HepG2 (cell line): ENCODE results near the gene STAT6. TPM values are rescaled to one million over a fixed set of nuclear protein-coding genes. Genes with fewer than 3 reads are reported as not detected.
A peak's percentile ranks its signal among the peaks of the same experiment; 100 is the strongest.

ENCODE experiments used
- ATAC-seq: fragments of 200-7000 bp; cut with Tn5 transposase; 3 replicates; pipeline ENCODE4 v1.9.1; 2020; ENCODE audit warnings: mild to moderate bottlenecking, moderate library complexity
- Bru-seq: library from RNA; stranded (reverse); fragments of 400-500 nt; gene quantifications from one replicate; lab custom pipeline; 2021; lab: Mats Ljungman, UMichigan
- BruChase-seq, 2 experiments: library from RNA; stranded (reverse); fragments of 400-500 nt; gene quantifications; one replicate each; lab custom pipeline; 2021; lab: Mats Ljungman, UMichigan
- BruUV-seq: library from RNA; stranded (reverse); fragments of 400-500 nt; replicated peaks from 2 replicates; lab custom pipeline; 2021; lab: Mats Ljungman, UMichigan
- CTCF ChIA-PET: fragments of 300-600 bp; formaldehyde crosslinking; extraction: SDS; loops from one replicate; lab custom pipeline; 2021; ENCODE audit warnings: low total read pairs, inconsistent platforms, low intra/inter-chr PET ratio; lab: Yijun Ruan, JAX
- POLR2A ChIA-PET: fragments of 350-600 bp; sonication (Branson Sonifier 250); formaldehyde crosslinking; loops from one replicate; lab custom pipeline; 2020; ENCODE audit warnings: antibody characterized with exemption, inconsistent platforms; lab: Yijun Ruan, JAX
- DNase-seq: peaks from one replicate; pipeline ENCODE4 v3.0.0-alpha.2; 2015; ENCODE audit warnings: low spot score
- FAIRE-seq: peaks from 3 replicates; lab custom pipeline; 2011; peaks lifted over from hg19 to GRCh38; lab: Jason Lieb, UNC
- H2AFZ ChIP-seq: one replicate; pipeline ENCODE4 v1.6.1; 2011; ENCODE audit warnings: low read length, inconsistent platforms
- H3K27ac ChIP-seq: fragments of 300-600 bp; 3 replicates; pipeline ENCODE4 v1.8.0; 2011; ENCODE audit warnings: mixed run types, mild to moderate bottlenecking, mixed read lengths, low read length, inconsistent platforms; ENCODE audit not compliant: insufficient read depth; ENCODE audit errors: extremely low read length
- H3K27me3 ChIP-seq, 2 experiments: fragments of 200-600 bp in 1 of 2; 2 replicates in 1 of 2; 3 replicates in 1 of 2; pipeline versions ENCODE4 v1.6.0 to v1.8.0; 2011; ENCODE audit warnings: low read length in 2 of 2, mild to moderate bottlenecking in 2 of 2, moderate library complexity in 2 of 2, inconsistent platforms in 1 of 2; ENCODE audit not compliant: insufficient read depth in 2 of 2, control insufficient read depth in 1 of 2
- H3K36me3 ChIP-seq, 2 experiments: fragments of 200-600 bp in 1 of 2; replicated peaks in 1 of 2; 2 replicates in 1 of 2; 3 replicates in 1 of 2; pipeline versions ENCODE4 v1.5.1 to v1.8.0; 2011; ENCODE audit warnings: low read length in 2 of 2, inconsistent platforms in 1 of 2; ENCODE audit not compliant: insufficient read depth in 2 of 2, control insufficient read depth in 1 of 2
- H3K4me1 ChIP-seq: 2 replicates; pipeline ENCODE4 v1.5.1; 2012; ENCODE audit warnings: low read length, inconsistent platforms; ENCODE audit not compliant: insufficient read depth
- H3K4me2 ChIP-seq: 2 replicates; pipeline ENCODE4 v1.6.0; 2011; ENCODE audit warnings: low read depth, low read length, inconsistent platforms
- H3K4me3 ChIP-seq, 3 experiments: fragments of 200-600 bp in 1 of 3; sonication (generic), shearing (Covaris generic) in 1 of 3; replicated peaks in 1 of 3; 2 replicates each; pipeline ENCODE4 v1.5.1; 2011 to 2016; ENCODE audit warnings: low read length in 3 of 3, inconsistent platforms in 2 of 3, low read depth in 2 of 3, mild to moderate bottlenecking in 2 of 3, control low read depth in 1 of 3, mixed read lengths in 1 of 3; ENCODE audit not compliant: insufficient read depth in 1 of 3
- H3K79me2 ChIP-seq: one replicate; pipeline ENCODE4 v1.6.1; 2011; ENCODE audit warnings: low read length, inconsistent platforms; ENCODE audit not compliant: insufficient read depth
- H3K9ac ChIP-seq: 2 replicates; pipeline ENCODE4 v1.6.0; 2011; ENCODE audit warnings: mild to moderate bottlenecking, low read depth, low read length, inconsistent platforms; ENCODE audit not compliant: insufficient read depth
- H3K9me3 ChIP-seq: 2 replicates; pipeline ENCODE4 v1.5.1; 2012; ENCODE audit warnings: mild to moderate bottlenecking, low read length
- H4K20me1 ChIP-seq: 2 replicates; pipeline ENCODE4 v1.6.0; 2011; ENCODE audit warnings: inconsistent platforms, mild to moderate bottlenecking, low read length, moderate library complexity; ENCODE audit not compliant: insufficient read depth
- BATF2 ChIP-seq: sonication (generic); formaldehyde crosslinking; IDR thresholded peaks from 2 replicates; pipeline ENCODE4 v1.8.0; 2022; ENCODE audit warnings: mild to moderate bottlenecking, missing genetic modification reagents, moderate library complexity
- DNMT1 ChIP-seq: sonication (generic); formaldehyde crosslinking; IDR thresholded peaks from 2 replicates; pipeline ENCODE4 v1.5.1; 2020; ENCODE audit warnings: mild to moderate bottlenecking, missing genetic modification reagents
- ELF3 ChIP-seq: IDR thresholded peaks from 2 replicates; pipeline ENCODE4 v1.6.1; 2016; ENCODE audit warnings: missing genetic modification reagents, missing compliant biosample characterization
- FOXC1 ChIP-seq: sonication (generic); formaldehyde crosslinking; IDR thresholded peaks from 2 replicates; pipeline ENCODE4 v1.8.0; 2022; ENCODE audit warnings: mild to moderate bottlenecking, missing genetic modification reagents, borderline replicate concordance
- HOXA3 ChIP-seq: sonication (generic); formaldehyde crosslinking; IDR thresholded peaks from 2 replicates; pipeline ENCODE4 v1.5.0; 2020; ENCODE audit warnings: missing genetic modification reagents
- IRF9 ChIP-seq: sonication (generic); formaldehyde crosslinking; IDR thresholded peaks from 2 replicates; pipeline ENCODE4 v1.8.0; 2022; ENCODE audit warnings: missing genetic modification reagents, mild to moderate bottlenecking, borderline replicate concordance
- NFKB2 ChIP-seq: sonication (generic); formaldehyde crosslinking; IDR thresholded peaks from 2 replicates; pipeline ENCODE4 v1.4.0; 2020; ENCODE audit warnings: missing genetic modification reagents, borderline replicate concordance
- NRL ChIP-seq: sonication (generic); formaldehyde crosslinking; IDR thresholded peaks from 2 replicates; pipeline ENCODE4 v1.5.0; 2020; ENCODE audit warnings: missing genetic modification reagents, mild to moderate bottlenecking, moderate library complexity, borderline replicate concordance
- ZBTB8A ChIP-seq: sonication (generic); formaldehyde crosslinking; IDR thresholded peaks from 2 replicates; pipeline ENCODE4 v1.4.0; 2020; ENCODE audit warnings: mild to moderate bottlenecking, low read depth, missing genetic modification reagents, borderline replicate concordance
- ZKSCAN8 ChIP-seq: IDR thresholded peaks from 2 replicates; pipeline ENCODE4 v1.6.1; 2016; ENCODE audit warnings: borderline replicate concordance, missing genetic modification reagents, missing compliant biosample characterization
- ZNF569 ChIP-seq: sonication (generic); formaldehyde crosslinking; IDR thresholded peaks from 2 replicates; pipeline ENCODE4 v1.5.0; 2020; ENCODE audit warnings: mild to moderate bottlenecking, missing genetic modification reagents, moderate library complexity, borderline replicate concordance
- WGBS: methylation state at CpG from one replicate; pipeline ENCODE4 v1.1.6; 2017; ENCODE audit warnings: low lambda C conversion rate; 5-methylcytosine and 5-hydroxymethylcytosine counted together
- in situ Hi-C: cut with HindIII; loops from 2 replicates; pipeline ENCODE4 v1.10.0; 2017; ENCODE audit warnings: low pct_unique_long_range_greater_than_20kb; ENCODE audit not compliant: extremely low pct_ligation_motif_present
- intact Hi-C: fragments of 100-400 bp; cut with micrococcal nuclease; formaldehyde crosslinking; loops from one replicate; pipeline ENCODE4 v1.10.0; 2022; ENCODE audit not compliant: unreplicated experiment
- long read RNA-seq, 2 experiments: library from RNA in 1 of 2; library from polyadenylated mRNA in 1 of 2; stranded (forward) in 1 of 2; unstranded in 1 of 2; transcript quantifications; one replicate each; pipeline ENCODE4 v2.0.0, GENCODE V29; 2019 to 2022
- polyA minus RNA-seq, 3 experiments: library from RNA; depleted of rRNA, polyadenylated mRNA; stranded (reverse); fragments of >200 nt; gene quantifications; 2 replicates each; pipeline ENCODE4 v1.2.3, GENCODE V29; 2011; ENCODE audit warnings: low replicate concordance in 1 of 3
- polyA plus RNA-seq, 8 experiments: library from polyadenylated mRNA; depleted of rRNA in 3 of 8; stranded (reverse) in 7 of 8; unstranded in 1 of 8; fragments of >200 nt; fragmentation: Illumina TruSeq in 4 of 8; extraction: Trizol in 4 of 8; gene quantifications; 2 replicates each; pipeline versions ENCODE4 v1.2.1 to v1.2.3, GENCODE V29; 2011 to 2016; ENCODE audit warnings: low read depth in 4 of 8, missing spikeins in 1 of 8, mixed read lengths in 1 of 8; ENCODE audit not compliant: insufficient read depth in 1 of 8
- total RNA-seq, 5 experiments: library from RNA; depleted of rRNA; stranded (reverse); fragments of >200 nt; fragmentation: Illumina TruSeq; extraction: Trizol; gene quantifications; 2 replicates each; pipeline ENCODE4 v1.2.3, GENCODE V29; 2016; ENCODE audit warnings: low read depth in 1 of 5

The STAT6 gene
- total RNA-seq (2016; rRNA removed; fragmentation: Illumina TruSeq; extraction: Trizol) (19.4 and 28.0 TPM in 2 replicates), polyA plus RNA-seq (2011; rRNA removed) (62.2 and 68.7 TPM in 2 replicates), polyA minus RNA-seq (2011; rRNA and poly(A)+ RNA removed; ENCODE audit: low replicate concordance) (65.8 and 169 TPM in 2 replicates), Bru-seq, nascent RNA (percentile 63 among the genes with signal in this experiment), BruChase-seq, experiment 1, labeled RNA remaining after a 6-hour chase (percentile 74 among the genes with signal in this experiment), BruChase-seq, experiment 2, labeled RNA remaining after a 2-hour chase (percentile 60 among the genes with signal in this experiment)
- 6.8 and 8.2 TPM in 2 replicates for total RNA-seq (2016; cell fraction: cytosol; rRNA removed; fragmentation: Illumina TruSeq; extraction: Trizol; ENCODE audit: low read depth)
- 16.5 and 28.8 TPM in 2 replicates for total RNA-seq (2016; cell fraction: insoluble cytoplasmic fraction; rRNA removed; fragmentation: Illumina TruSeq; extraction: Trizol)
- total RNA-seq (2016; cell fraction: membrane; rRNA removed; fragmentation: Illumina TruSeq; extraction: Trizol): 12.1 and 12.8 TPM in 2 replicates
- 25.5 and 33.3 TPM in 2 replicates for total RNA-seq (2016; cell fraction: nucleus; rRNA removed; fragmentation: Illumina TruSeq; extraction: Trizol)
- 28.2 and 38.4 TPM in 2 replicates for polyA plus RNA-seq (2011; cell fraction: cytosol; rRNA removed)
- 203 and 258 TPM in 2 replicates for polyA plus RNA-seq (2011; cell fraction: nucleus; rRNA removed)
- 33.9 and 37.3 TPM in 2 replicates for polyA plus RNA-seq (2012)
- 3.4 and 3.9 TPM in 2 replicates for polyA plus RNA-seq (2016; cell fraction: cytosol; fragmentation: Illumina TruSeq; extraction: Trizol; ENCODE audit: low read depth)
- 16.5 and 19.0 TPM in 2 replicates for polyA plus RNA-seq (2016; cell fraction: insoluble cytoplasmic fraction; fragmentation: Illumina TruSeq; extraction: Trizol; ENCODE audit: low read depth)
- polyA plus RNA-seq (2016; cell fraction: membrane; fragmentation: Illumina TruSeq; extraction: Trizol; ENCODE audit: low read depth): 8.0 and 8.1 TPM in 2 replicates
- polyA plus RNA-seq (2016; cell fraction: nucleus; fragmentation: Illumina TruSeq; extraction: Trizol; ENCODE audit: insufficient read depth, low read depth): 87.2 and 88.4 TPM in 2 replicates
- polyA minus RNA-seq (2011; cell fraction: cytosol; rRNA and poly(A)+ RNA removed): 16.4 and 22.5 TPM in 2 replicates
- polyA minus RNA-seq (2011; cell fraction: nucleus; rRNA and poly(A)+ RNA removed): 34.6 and 43.3 TPM in 2 replicates
- long read RNA-seq, experiment 1, full-length matches to known transcripts: 3 of 7 reads
- long read RNA-seq, experiment 1, partial matches to known transcripts: 2 of 7 reads
- long read RNA-seq, experiment 1, other reads (novel, unspliced or antisense): 2 of 7 reads
- long read RNA-seq, experiment 2, full-length matches to known transcripts: 38 of 109 reads
- long read RNA-seq, experiment 2, partial matches to known transcripts: 29 of 109 reads
- long read RNA-seq, experiment 2, other reads (novel, unspliced or antisense): 42 of 109 reads

GRCh38 chr12:57111031-57111734 is at the start of gene STAT6:
STAT6 (minus strand) TSS chr12:57111362; CDS start chr12:57108278, 3,084 bp downstream.
- ChIA-PET CTCF (interaction anchor here (1.3 to 3.3 kb wide), 3 partner anchors 9 to 42 kb away, joined by 3 to 76 read pairs (median 12); no protein-coding TSS in a partner anchor), POLR2A (interaction anchor here (0.6 to 5.9 kb wide), 35 partner anchors 10 to 423 kb away, joined by 3 to 309 read pairs (median 8); partner anchors contain the start of genes DDIT3, INHBC, LRP1 and LRP1-AS)
- FAIRE-seq (peak; percentile 79), DNase-seq (peak; percentile 71), ATAC-seq (peak; percentile 66)
- Histone ChIP-seq H3K79me2 (no peaks in the 10 kb centered on the region), H3K9ac (peak within 1 kb of the TSS; percentile 83), H3K27me3 (no peaks in the 10 kb centered on the region; a peak in 1 of 5 replicates), H3K4me3 (peak within 1 kb of the TSS; percentile 72 to 91 (median 87)), H3K4me2 (peak within 1 kb of the TSS; percentile 99), H2AFZ (no peak within 1 kb of the TSS), H3K9me3 (no peaks in the 10 kb centered on the region), H3K36me3 (peaks cover 0 to 6% of the 10 kb centered on the region in 2 experiments; a peak in 3 of 5 replicates), H4K20me1 (no peaks in the 10 kb centered on the region), H3K27ac (peak within 1 kb of the TSS; percentile 82), H3K4me1 (peaks cover 46% of the 10 kb centered on the region)
- in situ Hi-C loops: loop anchor here (5.0 kb wide), 2 partner anchors 39 to 104 kb away; partner anchors contain the start of gene ZBTB39
- BruUV-seq: no TSS peak
- intact Hi-C loops: loop anchor here (2.0 kb wide), 1 partner anchor 22 kb away; the partner anchor contains the start of gene NAB2
- WGBS: under 1% methylated on average over 12 of the region's 13 CpGs
- TF ChIP-seq ZKSCAN8 (CRISPR knock-in tag) (0 out of 2 replicates have a peak, but pooled peaks have one; percentile 45), ELF3 (CRISPR knock-in tag) (peak; percentile 19; the same call in 1 of the 2 replicates), DNMT1 (CRISPR knock-in tag) (no peak), NRL (CRISPR knock-in tag) (no peak), ZNF569 (CRISPR knock-in tag) (no peak), NFKB2 (CRISPR knock-in tag) (0 out of 2 replicates have a peak, but pooled peaks have one; percentile 14), ZBTB8A (no peak), BATF2 (CRISPR knock-in tag) (no peak), IRF9 (CRISPR knock-in tag) (no peak), FOXC1 (CRISPR knock-in tag) (no peak), HOXA3 (no peak)
